GM19023 (cell line): ENCODE results near the gene SEMA4D.
A peak's percentile ranks its signal among the peaks of the same experiment; 100 is the strongest.

Experiments
- ATAC-seq: cut with Tn5 transposase; IDR thresholded peaks from one replicate; pipeline ENCODE4 v1.9.1; 2021; ENCODE audit warnings: mild to moderate bottlenecking, moderate library complexity; ENCODE audit not compliant: unreplicated experiment

Gene SEMA4D

DNA sequence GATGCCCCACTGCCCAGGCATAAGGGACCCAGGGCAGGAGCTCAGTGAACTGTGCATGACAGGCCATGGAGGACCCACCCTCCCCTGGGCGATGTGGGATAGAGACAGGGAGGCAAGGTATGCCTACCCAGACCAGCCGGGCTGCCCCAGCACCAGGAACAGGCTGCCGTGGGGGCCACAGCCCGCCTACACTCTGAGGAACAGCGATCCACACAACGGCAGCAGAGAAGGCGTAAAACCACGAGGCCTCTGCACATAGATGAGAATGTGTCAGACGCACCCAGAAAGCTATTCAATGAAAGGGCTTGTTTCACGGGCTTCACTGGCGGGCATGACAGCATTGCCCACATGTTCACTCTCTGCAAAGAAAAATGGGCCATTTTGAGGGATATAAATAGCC, 49.5 kb downstream of the SEMA4D start:
- no peak for ATAC-seq

DNA sequence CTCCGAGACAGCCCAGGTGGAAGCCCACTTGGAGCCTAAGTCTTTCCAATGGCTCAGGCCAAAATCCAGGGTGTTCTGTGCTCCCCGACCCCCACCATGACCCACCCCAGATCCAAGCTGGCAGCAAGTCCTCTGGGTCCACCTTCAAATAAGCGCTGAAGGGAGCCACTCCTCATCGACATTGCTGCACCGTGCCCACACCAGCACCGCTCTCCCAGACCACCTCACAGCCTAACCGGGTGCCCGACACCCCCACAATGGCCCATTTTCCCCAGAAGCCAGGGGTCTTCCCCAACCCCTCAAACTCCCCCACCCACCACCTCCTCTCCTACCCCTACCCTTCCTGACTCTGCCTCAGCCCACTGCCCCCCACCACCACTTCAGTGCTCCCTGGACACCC, 50.5 kb downstream of the SEMA4D start:
- ATAC-seq = no peak

DNA sequence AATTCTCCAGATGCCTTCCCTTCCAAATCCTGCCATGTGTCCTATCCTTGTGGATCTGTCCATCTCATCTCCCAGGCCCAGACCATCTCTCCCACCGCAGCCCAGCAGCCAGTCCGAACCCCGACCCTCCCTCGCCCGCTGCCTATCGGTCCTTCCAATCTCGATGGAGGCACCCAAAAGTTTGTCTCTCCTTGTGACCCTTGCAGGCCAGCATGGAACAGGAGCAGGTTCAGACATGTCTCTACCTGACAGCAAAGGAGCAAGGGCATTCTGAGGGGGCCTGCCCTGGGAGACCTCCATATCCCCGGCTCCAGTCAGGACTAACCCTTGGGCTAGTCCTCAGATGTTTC, 51.0 kb downstream of the SEMA4D start:
- ATAC-seq = no peak

DNA sequence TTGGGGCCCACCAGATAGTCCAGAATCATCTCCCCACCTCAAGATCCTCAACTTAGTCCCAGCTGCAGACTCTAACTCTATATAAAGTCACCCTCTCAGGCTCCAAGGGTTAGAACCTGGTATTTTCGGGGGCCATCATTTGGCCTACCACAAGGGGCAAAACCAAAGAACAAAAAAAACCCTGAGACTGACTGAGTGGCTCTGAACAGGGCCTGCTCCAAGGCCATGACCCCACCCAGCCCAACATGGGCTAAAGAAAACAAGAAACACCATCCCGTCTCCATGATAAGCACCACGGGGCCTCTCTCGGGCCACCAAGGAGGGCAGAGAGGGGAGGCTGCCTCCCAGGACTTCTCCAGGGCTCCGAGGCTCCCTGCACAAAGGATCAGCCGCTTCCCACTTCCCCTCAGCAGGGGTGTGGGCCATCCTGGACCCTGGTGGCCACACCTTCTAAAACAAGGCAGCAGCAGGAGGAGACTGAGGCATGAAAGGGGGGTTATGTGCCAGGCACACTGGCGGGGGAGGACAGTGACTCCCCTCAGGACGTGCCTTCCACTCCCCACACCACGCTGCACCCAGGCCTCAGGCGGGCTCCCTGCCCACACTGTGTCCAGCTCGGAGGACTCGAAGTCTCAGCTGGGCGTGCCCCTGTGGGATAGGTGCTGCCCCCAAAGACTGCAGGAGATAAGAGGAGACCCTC, 51.5 kb downstream of the SEMA4D start:
- no peak for ATAC-seq

DNA sequence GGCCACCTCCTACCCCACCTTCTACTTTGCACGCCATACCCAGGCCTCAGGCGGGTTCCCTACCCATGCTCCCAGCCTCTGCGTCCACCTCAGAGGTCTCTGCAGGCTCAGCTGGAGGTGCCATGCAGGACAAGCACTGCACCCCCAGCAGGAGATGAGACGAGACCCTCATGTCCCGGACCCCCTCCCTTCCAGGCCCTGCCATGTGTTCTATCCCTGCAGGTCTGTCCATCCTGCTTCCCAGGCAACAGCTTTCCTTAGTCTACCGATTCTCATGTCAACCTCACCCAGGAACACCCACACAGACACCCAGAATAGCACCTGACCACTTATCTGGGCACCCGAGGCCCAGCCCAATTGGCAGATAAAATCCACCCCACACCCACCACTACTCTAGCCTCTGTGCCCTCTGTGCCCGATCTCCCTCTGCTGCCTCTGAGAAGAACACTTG, 52.1 kb downstream of the SEMA4D start:
- ATAC-seq = no peak

DNA sequence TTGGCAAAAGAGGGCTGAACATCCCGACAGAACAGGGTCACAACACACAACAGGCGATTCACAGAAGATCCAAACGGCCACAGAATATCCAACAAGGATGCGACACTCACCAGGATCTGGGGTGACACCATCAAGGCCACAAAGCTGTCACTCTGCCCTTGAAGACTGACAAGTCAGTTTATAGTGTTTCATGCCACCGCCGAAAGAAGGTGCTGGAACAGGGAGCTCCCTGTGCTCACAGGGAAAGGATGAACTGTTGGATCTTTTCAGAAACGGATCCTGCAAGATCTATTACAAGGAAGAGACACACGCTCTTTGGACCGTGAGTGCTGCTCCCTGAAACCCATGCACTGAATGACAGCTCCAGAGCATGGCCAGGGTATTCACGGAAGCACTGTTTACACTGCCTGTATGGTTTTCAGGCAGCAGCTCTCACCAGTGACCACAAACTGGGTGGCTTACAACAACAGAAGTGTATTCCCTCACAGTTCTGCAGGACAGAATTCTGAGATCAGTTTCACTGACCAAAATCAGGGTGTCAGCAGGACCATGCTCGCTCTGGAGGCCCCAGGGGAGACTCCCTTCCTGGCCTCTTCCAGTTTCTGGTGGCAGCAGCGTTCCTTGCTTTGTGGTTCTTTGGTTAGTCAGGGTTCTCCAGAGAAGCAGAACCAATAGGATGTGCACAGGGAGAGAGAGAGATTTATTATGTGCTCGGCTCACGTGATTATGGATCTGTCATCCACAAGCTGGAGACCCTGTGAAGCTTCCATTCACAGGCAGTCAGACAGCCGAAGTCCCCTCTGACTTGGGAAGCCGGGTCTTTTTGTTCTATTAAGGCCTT, 52.8 kb downstream of the SEMA4D start:
- ATAC-seq = no peak

DNA sequence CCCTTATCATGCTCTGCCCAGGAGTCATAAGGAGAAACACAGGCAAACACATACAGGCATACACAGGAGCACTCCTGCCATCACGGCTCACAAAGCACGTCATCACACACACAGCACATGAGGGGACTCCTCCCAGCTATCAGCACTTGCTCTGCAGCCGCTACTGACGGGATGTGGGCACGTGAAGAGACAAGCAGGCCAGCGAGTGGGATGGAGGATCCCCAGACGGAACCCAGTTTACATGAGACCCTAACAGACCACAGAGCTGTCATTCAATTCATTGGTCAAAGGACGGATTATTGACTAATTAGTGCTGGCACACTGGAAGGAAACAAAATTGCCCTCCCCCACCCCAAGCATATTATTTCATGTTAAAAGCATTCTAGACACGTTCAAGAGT, 53.6 kb downstream of the SEMA4D start:
- ATAC-seq = no peak

DNA sequence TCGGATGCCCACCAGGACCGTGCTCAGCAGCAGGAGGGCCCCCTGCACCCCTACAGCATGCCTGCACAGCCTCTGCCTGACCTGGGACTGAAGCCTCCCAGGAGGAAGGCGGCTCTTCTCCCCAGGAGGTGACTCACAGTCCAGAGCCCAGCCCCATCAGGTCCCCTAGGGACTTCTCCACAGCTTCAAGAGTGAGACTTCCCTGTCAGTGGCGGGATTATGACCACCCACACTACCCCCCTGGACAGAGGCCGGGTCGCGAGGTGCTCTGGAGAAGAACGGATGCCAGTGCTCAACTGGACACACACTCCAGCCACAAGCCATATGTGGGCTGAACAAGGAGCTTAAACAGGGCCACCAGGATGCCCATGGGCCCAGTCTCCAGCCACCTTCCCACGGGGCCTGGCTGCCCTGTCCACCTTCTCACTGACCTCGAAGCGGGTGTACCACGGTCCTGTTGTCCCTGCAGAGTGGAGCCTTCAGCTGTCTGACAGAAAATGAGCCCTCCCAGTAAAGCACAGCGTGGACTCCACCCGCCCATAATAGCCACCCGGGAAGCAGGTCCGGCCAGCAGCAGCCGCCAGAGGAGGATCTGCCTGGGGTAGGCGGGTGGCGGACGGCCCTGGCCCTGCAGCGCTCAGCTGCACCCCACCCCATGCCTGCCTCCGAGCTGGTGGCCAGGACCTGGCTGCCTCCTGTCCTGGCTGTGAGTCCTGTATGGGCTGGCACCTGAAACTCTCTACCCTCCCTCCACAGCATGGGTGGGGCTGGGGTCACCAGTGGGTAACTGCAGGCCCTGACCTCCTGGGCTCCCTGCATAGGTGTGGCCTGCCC, 54.7 kb downstream of the SEMA4D start:
- peak; percentile 55 for ATAC-seq

DNA sequence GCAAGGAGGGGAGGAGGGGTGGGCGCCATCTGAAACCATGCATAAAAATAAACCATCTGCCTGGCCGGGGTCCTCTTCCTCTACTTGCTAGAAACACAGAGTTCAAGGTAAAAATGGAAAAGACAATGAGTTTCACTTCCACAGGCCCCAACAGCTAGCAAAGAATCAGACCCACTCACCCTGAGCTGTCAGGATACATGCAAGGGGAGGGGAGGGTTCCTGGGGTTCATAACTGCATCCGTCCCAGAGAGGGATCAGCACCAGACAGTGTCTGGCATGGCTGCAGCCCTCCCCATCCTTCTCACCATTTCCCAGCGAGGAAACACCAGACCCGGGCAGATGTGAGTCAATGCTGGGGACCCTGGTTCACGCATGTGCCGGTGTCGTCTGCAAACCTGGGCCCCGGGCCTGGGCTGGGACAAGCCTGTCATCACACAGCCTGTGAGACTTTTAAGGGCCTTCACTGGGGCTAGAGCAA, 55.4 kb downstream of the SEMA4D start:
- ATAC-seq = peak; percentile 35

DNA sequence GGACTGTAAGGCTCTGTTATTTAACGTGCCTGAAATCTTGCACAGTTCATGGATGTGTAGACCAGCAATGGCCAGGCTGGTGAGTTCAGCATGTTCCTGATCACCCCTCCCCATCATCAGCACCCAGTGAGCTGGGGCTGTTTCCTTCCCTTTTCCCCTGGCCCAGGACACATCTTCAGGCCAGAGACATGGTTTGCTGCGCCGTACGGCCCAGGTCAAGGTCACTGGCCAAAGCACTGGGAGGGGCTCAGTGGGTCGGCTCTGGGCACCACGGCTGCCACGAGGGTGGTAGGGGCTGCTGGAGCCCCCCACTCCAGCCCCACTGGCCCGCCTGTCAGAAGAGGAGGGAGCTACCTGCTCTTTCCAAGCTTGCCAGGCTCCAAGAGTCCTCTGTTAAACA, 55.9 kb downstream of the SEMA4D start:
- ATAC-seq = no peak

DNA sequence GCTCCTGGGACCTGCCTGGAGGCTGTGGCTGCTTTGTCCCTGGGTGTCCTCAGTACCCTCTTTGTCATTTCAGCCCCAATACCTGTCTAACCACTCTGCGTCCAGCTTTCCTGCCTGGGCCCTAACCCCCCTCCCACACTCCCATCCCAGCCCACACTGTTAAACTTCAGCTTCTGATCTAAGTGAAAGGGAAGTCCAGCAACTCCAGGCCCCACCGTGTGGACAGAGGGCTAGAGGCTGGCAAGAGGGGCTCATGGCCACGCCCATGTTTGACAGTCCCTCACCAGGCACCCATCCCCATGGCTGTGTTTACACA, 56.3 kb downstream of the SEMA4D start:
- ATAC-seq = no peak

DNA sequence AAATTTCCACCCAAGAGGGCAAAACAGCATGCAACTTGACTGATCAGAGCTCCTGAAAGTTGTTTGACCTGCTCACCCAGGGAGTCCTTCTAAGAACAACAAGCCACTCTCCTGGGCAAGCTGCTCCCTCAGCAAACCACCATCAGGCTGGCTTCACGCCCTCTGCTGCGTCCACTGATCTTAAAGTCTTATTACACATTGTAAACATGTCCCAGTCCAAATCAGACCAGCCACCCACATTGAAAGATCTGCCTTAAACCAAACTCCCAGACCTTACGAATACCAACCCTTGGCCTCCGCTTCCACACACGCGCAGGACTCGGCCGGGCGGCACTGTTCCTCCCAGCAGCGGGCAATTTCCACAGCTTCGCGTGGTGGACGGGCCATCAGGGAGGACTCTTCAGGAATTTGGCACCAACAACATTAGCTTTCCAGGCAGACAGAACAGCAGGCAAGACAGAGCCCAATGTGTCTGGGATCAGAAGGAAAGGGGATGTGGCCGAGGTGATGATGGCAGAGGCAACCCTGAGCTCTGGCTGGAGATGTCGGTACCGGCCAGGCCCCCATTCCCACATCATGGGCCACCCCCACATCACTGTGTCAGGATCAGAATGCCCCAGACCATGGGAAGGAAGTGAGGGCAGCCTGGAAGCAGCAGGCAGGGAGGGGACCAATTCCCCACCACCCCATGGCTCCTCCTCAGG, 56.8 kb downstream of the SEMA4D start:
- ATAC-seq = no peak

DNA sequence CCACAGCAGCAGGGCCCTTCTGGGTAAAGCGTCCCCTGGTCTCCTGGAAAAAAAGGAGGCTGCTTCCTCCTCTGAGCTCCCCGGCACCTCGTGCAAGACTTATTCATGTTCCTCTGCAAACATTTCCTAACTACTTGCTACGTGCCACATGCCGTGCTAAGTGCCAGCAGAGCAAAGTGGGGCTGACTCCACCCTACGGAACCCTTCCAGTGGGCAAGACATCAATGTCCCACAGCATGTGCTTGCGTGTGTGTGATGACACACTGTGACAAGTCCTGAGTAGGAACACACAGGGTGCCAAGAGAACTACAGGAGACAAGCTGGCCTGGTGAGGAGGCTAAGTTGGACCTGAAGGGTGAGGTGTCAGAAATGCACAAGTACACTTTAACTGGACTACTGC, 57.4 kb downstream of the SEMA4D start:
- no peak for ATAC-seq

DNA sequence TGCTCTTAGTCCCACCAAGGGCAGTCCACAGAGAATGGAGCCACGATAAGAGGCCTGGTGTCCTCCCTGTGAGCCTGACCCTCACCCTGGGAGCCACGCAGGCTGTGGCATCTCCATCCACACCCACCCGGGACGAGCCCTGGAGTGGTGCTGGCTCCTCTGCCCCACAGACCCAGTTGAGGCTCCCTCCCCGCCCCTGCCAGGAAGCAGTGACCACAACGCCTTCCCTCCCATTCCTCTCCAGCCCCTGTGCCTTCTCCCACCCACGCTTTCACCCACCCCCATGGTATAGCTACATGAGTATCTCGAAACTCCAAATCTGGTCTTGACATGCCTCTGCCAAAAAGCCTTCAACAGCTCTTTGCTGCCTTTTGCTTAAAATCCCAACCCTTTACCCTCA, 57.9 kb downstream of the SEMA4D start:
- no peak for ATAC-seq

DNA sequence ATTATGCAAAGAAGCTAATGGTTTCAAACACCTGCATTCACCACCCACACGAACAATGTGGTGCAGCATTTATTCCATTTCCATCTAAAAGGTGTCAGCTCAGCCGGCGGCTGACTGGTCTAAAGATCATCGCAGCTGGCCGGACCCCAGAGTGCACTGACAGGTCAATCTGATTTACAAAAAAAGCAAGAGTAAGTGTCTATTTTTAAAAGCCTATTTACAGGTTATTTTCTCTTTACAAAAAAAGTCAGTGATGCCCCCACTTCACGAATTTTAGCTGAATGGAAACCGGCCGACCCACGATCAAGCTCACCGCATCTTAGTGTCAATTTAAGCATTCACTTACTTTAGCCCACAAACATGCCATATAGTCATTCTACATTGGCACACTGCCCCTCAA, 58.3 kb downstream of the SEMA4D start:
- ATAC-seq = no peak

DNA sequence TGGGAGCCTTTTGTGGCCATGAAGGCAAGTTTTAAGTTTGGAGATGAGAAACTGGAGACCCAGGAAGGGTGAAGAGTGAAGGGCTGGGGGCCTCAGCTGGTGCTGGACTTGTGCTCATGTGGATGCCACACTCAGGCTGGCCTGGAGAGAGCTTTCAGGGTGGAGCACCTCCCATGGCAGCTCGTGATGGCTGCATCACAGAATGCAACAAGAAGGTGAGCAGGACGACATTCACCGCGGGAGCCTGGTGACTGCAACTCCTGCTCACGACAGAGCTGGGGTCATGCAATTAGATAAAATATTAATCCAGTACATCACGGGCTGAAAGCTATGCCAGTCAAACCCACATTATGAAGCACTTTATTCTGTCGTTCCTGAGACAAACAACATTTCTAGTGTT, 59.7 kb downstream of the SEMA4D start:
- ATAC-seq = no peak

DNA sequence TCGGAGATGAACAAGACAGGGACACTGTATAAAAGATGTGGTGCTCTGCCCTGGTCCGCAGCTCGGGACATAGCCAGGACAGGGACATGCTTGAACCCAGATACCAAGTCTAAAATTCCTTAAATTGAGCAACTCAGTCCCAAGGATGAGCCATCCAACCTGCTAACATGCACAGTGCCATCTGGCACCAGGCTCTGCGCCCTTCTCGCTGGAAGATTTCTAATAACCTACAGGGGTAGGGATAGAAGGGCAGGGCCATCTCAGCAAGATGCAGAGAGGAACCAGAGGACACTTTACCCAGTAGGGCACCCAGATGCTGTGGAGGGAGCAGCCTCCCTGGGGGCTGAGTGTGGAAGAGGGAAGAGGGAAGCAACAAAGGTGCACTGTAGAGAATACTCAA, 60.1 kb downstream of the SEMA4D start:
- ATAC-seq = no peak

DNA sequence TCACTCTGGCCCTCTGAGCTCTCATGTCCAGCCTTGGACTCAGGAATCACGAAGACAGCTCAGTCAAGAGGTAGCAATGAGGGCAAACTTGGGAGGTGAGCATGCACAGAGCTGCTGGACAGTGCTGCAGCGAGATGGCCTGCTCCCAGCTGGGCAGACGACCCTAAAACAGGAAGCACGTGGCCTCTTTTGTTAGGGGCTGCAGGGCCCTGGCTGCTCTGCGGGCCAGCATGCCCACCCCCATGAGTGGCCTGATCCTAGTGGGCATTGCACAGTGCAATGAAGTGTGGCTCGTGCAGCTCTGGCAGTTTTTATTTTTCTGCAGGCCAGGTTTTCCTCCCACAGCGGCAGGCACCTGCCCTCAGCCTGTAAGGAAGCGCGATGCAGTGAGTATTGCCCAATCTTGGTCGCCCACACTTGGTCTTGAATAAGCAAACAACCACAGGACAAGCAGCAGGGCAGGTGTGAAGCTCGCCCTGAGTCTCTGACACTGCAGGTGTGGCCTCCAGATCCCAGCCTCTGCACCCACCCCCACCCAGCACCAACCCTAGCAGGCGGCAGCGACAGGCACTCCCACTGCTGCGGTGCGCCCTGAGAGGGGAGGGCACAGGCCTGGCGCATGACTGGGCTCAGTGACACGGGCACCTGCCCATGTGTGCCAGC, 60.8 kb downstream of the SEMA4D start:
- ATAC-seq = peak; percentile 59

DNA sequence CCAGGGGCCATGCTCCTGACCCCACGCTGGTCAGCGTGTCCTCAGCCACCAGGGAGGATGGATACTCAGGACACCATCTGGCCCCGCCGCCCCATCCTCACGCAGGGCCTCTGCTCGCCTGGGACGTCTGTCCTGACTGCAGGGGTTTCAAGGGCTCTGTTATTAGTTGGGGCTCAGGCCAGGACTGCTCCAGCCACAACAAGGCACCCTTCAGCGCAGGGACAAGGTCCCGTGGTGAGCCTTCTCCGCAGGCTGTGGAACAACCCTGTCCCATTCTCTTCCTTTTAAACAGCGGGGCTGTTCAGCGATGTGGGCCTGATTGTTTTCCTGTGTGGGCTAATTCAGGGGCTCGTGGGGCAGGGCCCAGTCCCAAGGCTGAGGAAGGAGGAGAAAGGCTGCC, 61.6 kb downstream of the SEMA4D start:
- no peak for ATAC-seq

DNA sequence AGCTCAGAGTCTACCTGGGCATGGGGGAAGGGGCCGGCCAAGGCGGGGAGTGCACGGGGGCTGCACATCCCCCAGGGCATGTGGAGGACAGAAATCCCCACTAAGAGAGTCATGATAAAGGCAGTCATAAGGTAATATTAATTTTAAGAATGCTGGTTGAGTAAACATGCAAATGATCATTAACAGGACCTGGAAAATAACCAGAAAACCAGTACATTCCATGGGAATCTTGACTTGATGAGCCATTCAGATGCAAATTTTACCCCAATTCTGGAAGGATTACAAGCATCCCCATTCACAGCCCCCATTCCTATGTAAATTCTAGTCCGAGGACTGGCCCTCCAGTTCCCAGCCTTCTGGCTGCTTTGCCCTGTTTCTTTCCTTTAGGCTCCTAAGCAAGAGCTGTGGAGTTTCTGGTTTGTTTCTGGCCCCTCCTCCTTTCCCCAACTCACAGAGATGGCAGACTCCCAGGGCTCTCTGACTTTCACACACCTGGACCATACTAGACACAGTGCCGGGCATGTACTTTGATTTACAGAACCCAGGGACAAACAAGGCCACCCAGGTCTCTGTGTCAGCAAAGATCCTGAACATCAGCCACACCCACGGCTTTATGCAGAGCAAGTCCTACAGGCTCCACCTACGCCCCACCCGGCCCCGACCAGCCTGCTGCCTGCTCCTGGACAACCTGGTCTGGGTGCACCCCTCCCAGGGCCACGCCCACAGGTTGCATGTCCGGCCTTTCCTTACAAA, 62.7 kb downstream of the SEMA4D start:
- ATAC-seq = no peak
